Chondrocyte (in vitro differentiated cells): Measurements from ENCODE around the gene APEH. TPM values are rescaled to one million over a fixed set of nuclear protein-coding genes. Genes with fewer than 3 reads are reported as not detected.
A peak's percentile ranks its signal among the peaks of the same experiment; 100 is the strongest.

Source experiments
- DNase-seq: peaks from one replicate; pipeline ENCODE4 v3.0.0; 2021; ENCODE audit warnings: mixed read lengths, low spot score
- H3K27ac Mint-ChIP-seq: one replicate; pipeline ENCODE4 v1.8.0; 2021; ENCODE audit warnings: mild to moderate bottlenecking, moderate library complexity, mixed read lengths; ENCODE audit not compliant: unreplicated experiment
- H3K27me3 Mint-ChIP-seq: 2 replicates; pipeline ENCODE4 v1.8.0; 2021; ENCODE audit warnings: low read depth, mixed read lengths
- H3K36me3 Mint-ChIP-seq: 2 replicates; pipeline ENCODE4 v1.8.0; 2021; ENCODE audit warnings: low read depth, mixed read lengths
- H3K4me1 Mint-ChIP-seq: 2 replicates; pipeline ENCODE4 v1.8.0; 2021; ENCODE audit warnings: low read depth, mild to moderate bottlenecking, mixed read lengths
- H3K4me3 Mint-ChIP-seq: one replicate; pipeline ENCODE4 v1.8.0; 2021; ENCODE audit warnings: mild to moderate bottlenecking, moderate library complexity, mixed read lengths; ENCODE audit not compliant: unreplicated experiment
- H3K9me3 Mint-ChIP-seq: 2 replicates; pipeline ENCODE4 v1.8.0; 2021; ENCODE audit warnings: low read depth, mixed read lengths
- CTCF ChIP-seq: fragments of 200-600 bp; sonication (generic); IDR thresholded peaks from 2 replicates; pipeline ENCODE4 v1.5.0; 2021; ENCODE audit warnings: antibody characterized with exemption, mild to moderate bottlenecking, moderate library complexity
- total RNA-seq: library from RNA; stranded (reverse); gene quantifications from 3 replicates; pipeline ENCODE4 v1.2.1, GENCODE V29; 2021

Gene APEH
- total RNA-seq, 1 donor from 2014 or later = 69.8 TPM

- Mint-ChIP-seq H3K36me3 (peaks cover 6% of the 10 kb centered on the region), H3K27me3 (no peaks in the 10 kb centered on the region), H3K9me3 (no peaks in the 10 kb centered on the region), H3K4me3 (no peak overlapping the region), H3K4me1 (peaks cover 25% of the 10 kb centered on the region), H3K27ac (peak overlapping the region; percentile 19)
- no peak for DNase-seq
- TF ChIP-seq CTCF = no peak
These were observed 51.9 kb downstream of the APEH start for GRCh38 chr3:49725906-49726681.

GRCh38 chr3:49727154-49727923 lies 53.2 kb downstream of the APEH start:
- Mint-ChIP-seq H3K4me1 (peaks cover 20% of the 10 kb centered on the region), H3K36me3 (peaks cover 10% of the 10 kb centered on the region), H3K9me3 (no peaks in the 10 kb centered on the region), H3K27ac (no peak overlapping the region), H3K4me3 (no peak overlapping the region), H3K27me3 (no peaks in the 10 kb centered on the region)
- no peak for TF ChIP-seq CTCF
- no peak for DNase-seq

- H3K9me3 Mint-ChIP-seq = no peaks in the 10 kb centered on the region
- H3K27ac Mint-ChIP-seq = no peak overlapping the region
- no peak for TF ChIP-seq CTCF
- peaks cover 14% of the 10 kb centered on the region for H3K4me1 Mint-ChIP-seq
- H3K36me3 Mint-ChIP-seq = peaks cover 16% of the 10 kb centered on the region
- no peak for DNase-seq
- H3K27me3 Mint-ChIP-seq = no peaks in the 10 kb centered on the region
- no peak overlapping the region for H3K4me3 Mint-ChIP-seq
These were observed 53.8 kb downstream of the APEH start for GRCh38 chr3:49727924-49728361.

- Mint-ChIP-seq H3K36me3 (peaks cover 20% of the 10 kb centered on the region), H3K27me3 (no peaks in the 10 kb centered on the region), H3K4me1 (no peaks in the 10 kb centered on the region), H3K4me3 (no peak overlapping the region), H3K9me3 (no peaks in the 10 kb centered on the region), H3K27ac (no peak overlapping the region)
- DNase-seq = no peak
- TF ChIP-seq CTCF = no peak
These were observed 55.9 kb downstream of the APEH start for GRCh38 chr3:49729966-49730609.

GRCh38 chr3:49732597-49732996 lies 58.4 kb downstream of the APEH start:
- no peak for TF ChIP-seq CTCF
- DNase-seq = no peak
- Mint-ChIP-seq H3K9me3 (no peaks in the 10 kb centered on the region), H3K4me3 (no peak overlapping the region), H3K27me3 (no peaks in the 10 kb centered on the region), H3K4me1 (no peaks in the 10 kb centered on the region), H3K36me3 (peaks cover 26% of the 10 kb centered on the region), H3K27ac (no peak overlapping the region)
